ENCODE results near the gene ARL5A.

The ARL5A gene

DNA sequence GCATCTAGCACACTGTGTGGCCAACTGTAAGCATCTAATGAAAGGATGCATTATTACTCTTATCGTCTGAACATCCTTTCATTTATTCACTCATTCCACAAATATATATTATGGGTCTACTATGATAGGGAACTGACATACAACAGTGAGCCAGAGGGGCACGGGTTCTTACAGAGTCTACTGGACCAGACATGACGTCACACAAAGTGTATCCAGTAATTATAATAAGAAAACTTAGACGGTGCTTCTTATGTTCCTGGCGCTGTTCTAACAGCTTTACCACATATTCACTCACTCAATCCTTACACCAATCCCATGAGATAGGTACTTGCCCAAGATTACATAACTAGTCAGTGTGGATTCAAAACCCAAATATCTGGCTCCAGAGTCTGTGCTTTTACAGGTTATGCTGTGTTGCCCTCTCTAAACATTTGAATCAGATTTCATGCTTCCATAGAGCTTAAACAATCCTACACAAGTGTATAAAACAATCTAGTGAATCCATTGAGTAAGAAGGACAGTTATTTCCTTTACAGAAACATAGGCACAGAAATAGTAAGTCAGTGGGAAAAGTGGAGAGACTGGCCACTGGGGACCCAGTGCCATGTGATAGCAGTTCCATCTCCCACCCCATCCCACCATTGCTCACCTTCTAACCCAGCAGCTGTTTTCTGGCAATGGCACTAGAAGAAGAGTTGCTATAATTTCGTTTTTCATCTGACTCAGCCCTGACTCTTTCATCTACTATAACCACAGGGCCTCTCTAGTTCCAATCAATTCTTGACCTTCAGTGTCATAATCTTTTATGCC, 24.2 kb upstream of the ARL5A start:
- Histone ChIP-seq H3K9ac (ENCODE audit: low read depth, low read length) (no peak overlapping the region), H3K4me1 (ENCODE audit: insufficient read depth, low read length) (no peaks in the 10 kb centered on the region), H3K27me3 (ENCODE audit: insufficient read depth, low read length) (no peaks in the 10 kb centered on the region), H3K36me3 (ENCODE audit: insufficient read depth, low read depth, low read length) (no peaks in the 10 kb centered on the region), H3K4me3 (ENCODE audit: low read length) (no peak overlapping the region), H3K9me3 (ENCODE audit: insufficient read depth, low read depth, low read length) (no peaks in the 10 kb centered on the region), H3K27ac (ENCODE audit: low read length) (no peak overlapping the region)

DNA sequence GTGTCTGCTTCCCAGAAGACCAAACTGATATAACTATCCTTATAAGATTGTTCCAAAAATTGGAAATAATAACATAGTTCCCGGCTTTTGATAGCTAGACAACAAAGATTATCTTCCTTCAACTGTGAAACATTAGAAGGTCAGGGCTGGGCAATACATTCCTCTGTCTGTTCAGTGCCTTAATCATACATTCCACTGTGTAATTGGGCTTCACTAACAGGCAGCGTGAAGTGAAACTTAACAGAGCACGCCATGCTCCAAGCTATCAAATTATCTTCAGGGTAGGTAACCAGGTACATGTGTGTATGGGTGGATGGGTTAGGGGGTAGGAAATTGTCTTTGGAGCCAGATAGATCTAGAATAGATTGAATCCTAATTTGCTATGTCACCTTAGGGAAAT, 23.5 kb upstream of the ARL5A start:
- Histone ChIP-seq H3K9me3 (ENCODE audit: insufficient read depth, low read depth, low read length) (no peaks in the 10 kb centered on the region), H3K27me3 (ENCODE audit: insufficient read depth, low read length) (no peaks in the 10 kb centered on the region), H3K27ac (ENCODE audit: low read length) (no peak overlapping the region), H3K4me3 (ENCODE audit: low read length) (no peak overlapping the region), H3K9ac (ENCODE audit: low read depth, low read length) (no peak overlapping the region), H3K36me3 (ENCODE audit: insufficient read depth, low read depth, low read length) (no peaks in the 10 kb centered on the region), H3K4me1 (ENCODE audit: insufficient read depth, low read length) (no peaks in the 10 kb centered on the region)

DNA sequence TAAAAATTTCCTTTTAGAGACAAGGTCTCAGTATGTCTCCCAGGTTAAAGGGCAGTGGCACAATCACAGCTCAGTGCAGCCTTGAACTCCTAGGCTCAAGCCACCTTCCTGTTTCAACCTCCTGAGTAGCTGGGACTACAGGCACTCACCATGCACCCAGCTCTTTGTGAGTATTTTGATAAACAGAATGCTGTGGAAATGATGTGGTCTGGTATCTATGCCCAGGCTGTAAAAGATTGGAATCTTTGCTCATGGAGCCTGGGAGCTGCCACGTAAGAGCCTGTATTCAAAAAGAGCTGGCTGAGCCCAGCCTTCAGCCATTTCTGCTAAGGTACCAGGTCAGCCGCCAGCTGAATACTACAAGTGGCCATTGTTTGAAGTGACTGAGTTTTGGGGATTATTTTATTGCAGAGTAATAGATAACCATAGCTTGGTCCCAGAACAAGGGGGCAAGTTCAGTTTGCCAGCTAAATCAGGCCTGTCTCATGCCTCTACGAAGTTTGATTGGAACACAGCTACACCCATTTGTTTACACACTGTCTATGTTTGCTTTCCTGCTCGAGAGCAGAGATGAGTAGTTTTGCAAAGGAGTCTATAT, 21.3 kb upstream of the ARL5A start:
- H3K4me3 ChIP-seq (ENCODE audit: low read length): no peak overlapping the region
- no peaks in the 10 kb centered on the region for H3K27me3 ChIP-seq (ENCODE audit: insufficient read depth, low read length)
- H3K4me1 ChIP-seq (ENCODE audit: insufficient read depth, low read length): no peaks in the 10 kb centered on the region

DNA sequence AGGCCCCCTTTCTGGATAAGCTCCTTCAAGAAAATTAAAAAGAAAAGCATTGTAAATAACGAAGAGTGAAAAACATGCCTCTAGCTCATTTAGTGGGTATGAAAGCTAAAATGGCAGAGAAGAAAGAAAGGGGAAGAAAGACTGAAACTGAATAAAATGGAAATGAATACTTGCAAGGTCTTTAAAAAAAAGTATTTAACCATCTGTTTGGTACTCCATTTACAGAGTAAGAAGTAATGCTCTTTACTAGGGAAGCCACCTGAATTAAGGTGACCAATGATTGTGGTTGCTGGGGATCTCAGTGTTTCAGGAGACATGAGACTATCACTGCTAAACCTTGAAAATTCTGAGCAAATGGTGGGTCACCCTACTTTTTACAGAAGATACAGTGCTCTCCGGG, 17.7 kb upstream of the ARL5A start:
- H3K9me3 ChIP-seq (ENCODE audit: insufficient read depth, low read depth, low read length): no peaks in the 10 kb centered on the region
- no peaks in the 10 kb centered on the region for H3K36me3 ChIP-seq (ENCODE audit: insufficient read depth, low read depth, low read length)
- H3K9ac ChIP-seq (ENCODE audit: low read depth, low read length): no peak overlapping the region
- H3K27ac ChIP-seq (ENCODE audit: low read length): no peak overlapping the region
- no peaks in the 10 kb centered on the region for H3K27me3 ChIP-seq (ENCODE audit: insufficient read depth, low read length)
- H3K4me1 ChIP-seq (ENCODE audit: insufficient read depth, low read length): no peaks in the 10 kb centered on the region
- H3K4me3 ChIP-seq (ENCODE audit: low read length): no peak overlapping the region

More for the DNA sequence above, 21.3 kb upstream of the ARL5A start:
- Histone ChIP-seq H3K9ac (ENCODE audit: low read depth, low read length) (no peak overlapping the region), H3K27ac (ENCODE audit: low read length) (no peak overlapping the region), H3K36me3 (ENCODE audit: insufficient read depth, low read depth, low read length) (no peaks in the 10 kb centered on the region), H3K9me3 (ENCODE audit: insufficient read depth, low read depth, low read length) (no peaks in the 10 kb centered on the region)

- Histone ChIP-seq H3K27ac (ENCODE audit: low read length) (no peak overlapping the region), H3K4me3 (ENCODE audit: low read length) (no peak overlapping the region), H3K36me3 (ENCODE audit: insufficient read depth, low read depth, low read length) (no peaks in the 10 kb centered on the region), H3K4me1 (ENCODE audit: insufficient read depth, low read length) (no peaks in the 10 kb centered on the region), H3K9me3 (ENCODE audit: insufficient read depth, low read depth, low read length) (no peaks in the 10 kb centered on the region), H3K27me3 (ENCODE audit: insufficient read depth, low read length) (no peaks in the 10 kb centered on the region), H3K9ac (ENCODE audit: low read depth, low read length) (no peak overlapping the region)
Observed at GRCh38 chr2:151845481-151845880, 17.3 kb upstream of the ARL5A start.

- Histone ChIP-seq H3K9ac (ENCODE audit: low read depth, low read length) (no peak overlapping the region), H3K36me3 (ENCODE audit: insufficient read depth, low read depth, low read length) (no peaks in the 10 kb centered on the region), H3K9me3 (ENCODE audit: insufficient read depth, low read depth, low read length) (no peaks in the 10 kb centered on the region), H3K27ac (ENCODE audit: low read length) (no peak overlapping the region), H3K4me3 (ENCODE audit: low read length) (no peak overlapping the region), H3K4me1 (ENCODE audit: insufficient read depth, low read length) (no peaks in the 10 kb centered on the region), H3K27me3 (ENCODE audit: insufficient read depth, low read length) (no peaks in the 10 kb centered on the region)
Observed at GRCh38 chr2:151844211-151844896, 16.1 kb upstream of the ARL5A start.

DNA sequence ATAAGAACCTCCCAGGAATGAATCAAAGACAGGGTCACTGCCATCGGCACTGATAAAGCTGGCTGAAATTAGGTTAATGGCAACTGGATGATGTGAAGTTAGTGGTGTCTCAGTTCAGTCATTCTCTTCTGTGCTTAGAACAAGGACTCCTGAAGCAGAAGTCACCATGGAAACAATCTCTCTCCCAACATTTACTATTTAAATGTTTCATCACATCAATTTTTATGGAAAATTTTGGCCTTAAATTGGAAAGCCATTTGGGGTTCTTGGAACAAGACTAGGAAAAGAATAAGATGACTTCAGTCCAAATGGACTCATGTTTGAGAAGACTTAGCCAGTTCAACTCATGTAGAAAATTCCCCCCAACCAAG, 15.5 kb upstream of the ARL5A start:
- Histone ChIP-seq H3K4me3 (ENCODE audit: low read length) (no peak overlapping the region), H3K36me3 (ENCODE audit: insufficient read depth, low read depth, low read length) (no peaks in the 10 kb centered on the region), H3K9ac (ENCODE audit: low read depth, low read length) (no peak overlapping the region), H3K9me3 (ENCODE audit: insufficient read depth, low read depth, low read length) (no peaks in the 10 kb centered on the region), H3K27me3 (ENCODE audit: insufficient read depth, low read length) (no peaks in the 10 kb centered on the region), H3K27ac (ENCODE audit: low read length) (no peak overlapping the region), H3K4me1 (ENCODE audit: insufficient read depth, low read length) (no peaks in the 10 kb centered on the region)

GRCh38 chr2:151842830-151843690, 14.8 kb upstream of the ARL5A start:
- Histone ChIP-seq H3K4me3 (ENCODE audit: low read length) (no peak overlapping the region), H3K27me3 (ENCODE audit: insufficient read depth, low read length) (no peaks in the 10 kb centered on the region), H3K4me1 (ENCODE audit: insufficient read depth, low read length) (no peaks in the 10 kb centered on the region), H3K27ac (ENCODE audit: low read length) (no peak overlapping the region), H3K36me3 (ENCODE audit: insufficient read depth, low read depth, low read length) (no peaks in the 10 kb centered on the region), H3K9ac (ENCODE audit: low read depth, low read length) (no peak overlapping the region), H3K9me3 (ENCODE audit: insufficient read depth, low read depth, low read length) (no peaks in the 10 kb centered on the region)

DNA sequence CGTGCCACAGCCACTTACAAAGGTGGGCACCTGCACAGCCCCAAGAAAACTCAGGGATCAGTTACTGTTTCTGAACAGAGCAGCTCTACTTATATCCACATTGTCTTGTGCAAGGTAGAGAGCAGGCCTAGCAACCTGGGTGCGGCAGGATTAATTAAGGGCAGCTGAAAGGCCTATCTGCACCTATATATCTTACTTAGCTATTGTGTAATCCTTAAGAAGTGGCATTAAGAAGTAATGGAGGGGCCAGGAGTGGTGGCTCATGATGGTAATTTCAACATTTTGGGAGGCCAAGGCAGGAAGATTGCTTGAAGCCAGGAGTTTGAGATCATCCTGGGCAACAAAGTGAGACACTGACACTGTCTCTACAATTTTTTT, 12.8 kb upstream of the ARL5A start:
- Histone ChIP-seq H3K9ac (ENCODE audit: low read depth, low read length) (no peak overlapping the region), H3K27me3 (ENCODE audit: insufficient read depth, low read length) (no peaks in the 10 kb centered on the region), H3K4me1 (ENCODE audit: insufficient read depth, low read length) (no peaks in the 10 kb centered on the region), H3K4me3 (ENCODE audit: low read length) (no peak overlapping the region), H3K9me3 (ENCODE audit: insufficient read depth, low read depth, low read length) (no peaks in the 10 kb centered on the region), H3K27ac (ENCODE audit: low read length) (no peak overlapping the region), H3K36me3 (ENCODE audit: insufficient read depth, low read depth, low read length) (no peaks in the 10 kb centered on the region)

DNA sequence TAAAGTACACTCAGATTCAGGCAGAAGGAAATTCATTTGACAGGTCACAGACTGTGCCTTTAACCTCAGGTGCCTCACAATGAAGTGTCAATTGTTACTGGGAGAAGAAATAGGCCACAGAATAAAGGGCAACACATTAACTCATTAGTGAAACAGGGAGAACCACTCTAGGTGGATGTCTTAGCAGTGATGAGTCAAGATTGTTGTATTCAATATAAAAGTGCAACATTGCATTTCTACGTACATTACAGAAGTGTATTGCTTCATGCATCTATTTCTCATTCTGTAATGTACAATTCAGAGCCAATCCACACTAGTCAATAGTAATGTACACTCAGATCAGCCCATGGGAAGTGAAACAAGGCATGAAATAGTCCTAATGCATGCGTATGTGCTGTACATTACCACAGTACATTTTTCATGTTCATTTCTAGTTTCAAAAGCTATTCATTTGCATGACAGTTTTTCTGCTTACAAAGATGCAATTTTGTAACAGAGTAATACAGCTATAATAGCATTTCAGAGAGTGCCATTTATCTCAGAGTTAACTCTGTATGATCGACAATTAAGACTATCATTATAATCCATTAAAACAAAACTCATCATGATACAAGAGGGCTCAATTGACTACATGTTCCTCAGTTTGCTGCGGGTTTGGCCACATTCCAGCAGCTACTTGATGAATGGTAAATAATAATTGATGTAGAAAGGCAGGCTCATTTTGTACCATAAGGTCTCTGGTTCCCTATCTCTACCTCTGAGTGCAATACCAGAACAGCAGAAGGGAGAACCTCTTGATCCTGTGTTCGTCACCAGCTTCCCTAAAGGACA, 12.2 kb upstream of the ARL5A start:
- Histone ChIP-seq H3K9me3 (ENCODE audit: insufficient read depth, low read depth, low read length) (no peaks in the 10 kb centered on the region), H3K4me1 (ENCODE audit: insufficient read depth, low read length) (no peaks in the 10 kb centered on the region), H3K27ac (ENCODE audit: low read length) (no peak overlapping the region), H3K9ac (ENCODE audit: low read depth, low read length) (no peak overlapping the region), H3K27me3 (ENCODE audit: insufficient read depth, low read length) (no peaks in the 10 kb centered on the region), H3K4me3 (ENCODE audit: low read length) (no peak overlapping the region), H3K36me3 (ENCODE audit: insufficient read depth, low read depth, low read length) (no peaks in the 10 kb centered on the region)

- no peaks in the 10 kb centered on the region for H3K9me3 ChIP-seq (ENCODE audit: insufficient read depth, low read depth, low read length)
- H3K36me3 ChIP-seq (ENCODE audit: insufficient read depth, low read depth, low read length): no peaks in the 10 kb centered on the region
- H3K27ac ChIP-seq (ENCODE audit: low read length): no peak overlapping the region
- no peak overlapping the region for H3K4me3 ChIP-seq (ENCODE audit: low read length)
- no peak overlapping the region for H3K9ac ChIP-seq (ENCODE audit: low read depth, low read length)
- no peaks in the 10 kb centered on the region for H3K4me1 ChIP-seq (ENCODE audit: insufficient read depth, low read length)
- no peaks in the 10 kb centered on the region for H3K27me3 ChIP-seq (ENCODE audit: insufficient read depth, low read length)
Observed at GRCh38 chr2:151837926-151838325, 9.7 kb upstream of the ARL5A start.
